Mesothelial cell of epicardium (in vitro differentiated cells): ENCODE measurements around the gene TCF4. TPM values are rescaled to one million over a fixed set of nuclear protein-coding genes. Genes with fewer than 3 reads are reported as not detected.

Source experiments
- DNase-seq, 2 experiments: peaks; one replicate each; pipeline ENCODE4 v3.0.0; 2021; ENCODE audit warnings: low spot score in 2 of 2; ENCODE audit not compliant: unreplicated experiment in 2 of 2
- H3K27ac Mint-ChIP-seq: 2 replicates; pipeline ENCODE4 v1.8.0; 2021; ENCODE audit warnings: mixed read lengths
- H3K27me3 Mint-ChIP-seq: 2 replicates; pipeline ENCODE4 v1.8.0; 2021; ENCODE audit warnings: low read depth, mixed read lengths
- H3K36me3 Mint-ChIP-seq: 2 replicates; pipeline ENCODE4 v1.8.0; 2021; ENCODE audit warnings: mixed read lengths
- H3K4me1 Mint-ChIP-seq: 2 replicates; pipeline ENCODE4 v1.8.0; 2021; ENCODE audit warnings: mixed read lengths
- H3K4me3 Mint-ChIP-seq: 2 replicates; pipeline ENCODE4 v1.8.0; 2021; ENCODE audit warnings: mild to moderate bottlenecking, moderate library complexity, mixed read lengths
- H3K9me3 Mint-ChIP-seq: 2 replicates; pipeline ENCODE4 v1.8.0; 2021; ENCODE audit warnings: mixed read lengths
- total RNA-seq: library from RNA; stranded (reverse); gene quantifications from 3 replicates; pipeline ENCODE4 v1.2.1, GENCODE V29; 2021
- TF ChIP-seq, protein P1 (sequence below): fragments of 200-600 bp; sonication (generic); IDR thresholded peaks from one replicate; pipeline ENCODE4 v1.5.0; 2021; ENCODE audit warnings: antibody characterized with exemption; ENCODE audit not compliant: unreplicated experiment

Gene TCF4
- total RNA-seq, 1 donor from 2014 or later: 224 TPM

DNA sequence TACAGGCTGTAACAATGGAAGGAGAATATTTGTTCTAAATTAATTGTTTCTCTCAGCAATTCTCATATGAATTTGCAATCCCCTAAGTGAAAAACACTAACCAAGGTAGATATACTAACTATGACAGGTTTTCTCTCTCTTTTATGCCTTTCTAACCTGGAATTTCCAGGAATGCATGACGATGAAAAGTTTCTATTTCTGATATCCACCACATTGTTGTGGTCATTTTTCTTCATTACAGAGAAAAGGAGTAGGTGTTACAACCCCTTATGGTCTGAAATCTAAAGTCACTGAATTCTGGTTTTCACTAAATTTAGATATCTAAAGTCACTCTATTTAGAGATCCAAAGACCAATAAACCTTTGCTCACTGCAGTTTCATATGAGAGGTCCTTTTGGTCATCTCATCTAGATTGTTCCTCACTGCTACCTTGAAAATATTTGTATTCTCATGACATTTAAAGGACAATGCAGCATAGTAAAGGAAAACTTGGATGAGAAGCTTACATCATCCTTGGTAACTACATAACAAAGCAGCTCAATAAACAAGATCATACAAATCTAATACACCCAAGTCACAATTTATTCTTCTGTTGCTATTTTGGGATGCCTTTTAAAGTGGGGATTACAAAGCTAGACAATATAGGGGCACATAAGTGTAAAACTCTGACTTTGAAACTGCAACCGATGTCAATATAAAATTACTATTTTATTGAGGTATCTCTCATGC, 85.8 kb downstream of the TCF4 start:
- Mint-ChIP-seq H3K27me3 (no peaks in the 10 kb centered on the region), H3K36me3 (peaks cover 2% of the 10 kb centered on the region), H3K4me3 (no peak overlapping the region), H3K27ac (peak overlapping the region; percentile 85), H3K9me3 (no peaks in the 10 kb centered on the region), H3K4me1 (peaks cover 41% of the 10 kb centered on the region)
- TF ChIP-seq, protein P1, sequence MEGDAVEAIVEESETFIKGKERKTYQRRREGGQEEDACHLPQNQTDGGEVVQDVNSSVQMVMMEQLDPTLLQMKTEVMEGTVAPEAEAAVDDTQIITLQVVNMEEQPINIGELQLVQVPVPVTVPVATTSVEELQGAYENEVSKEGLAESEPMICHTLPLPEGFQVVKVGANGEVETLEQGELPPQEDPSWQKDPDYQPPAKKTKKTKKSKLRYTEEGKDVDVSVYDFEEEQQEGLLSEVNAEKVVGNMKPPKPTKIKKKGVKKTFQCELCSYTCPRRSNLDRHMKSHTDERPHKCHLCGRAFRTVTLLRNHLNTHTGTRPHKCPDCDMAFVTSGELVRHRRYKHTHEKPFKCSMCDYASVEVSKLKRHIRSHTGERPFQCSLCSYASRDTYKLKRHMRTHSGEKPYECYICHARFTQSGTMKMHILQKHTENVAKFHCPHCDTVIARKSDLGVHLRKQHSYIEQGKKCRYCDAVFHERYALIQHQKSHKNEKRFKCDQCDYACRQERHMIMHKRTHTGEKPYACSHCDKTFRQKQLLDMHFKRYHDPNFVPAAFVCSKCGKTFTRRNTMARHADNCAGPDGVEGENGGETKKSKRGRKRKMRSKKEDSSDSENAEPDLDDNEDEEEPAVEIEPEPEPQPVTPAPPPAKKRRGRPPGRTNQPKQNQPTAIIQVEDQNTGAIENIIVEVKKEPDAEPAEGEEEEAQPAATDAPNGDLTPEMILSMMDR: no peak
- no peak for DNase-seq

DNA sequence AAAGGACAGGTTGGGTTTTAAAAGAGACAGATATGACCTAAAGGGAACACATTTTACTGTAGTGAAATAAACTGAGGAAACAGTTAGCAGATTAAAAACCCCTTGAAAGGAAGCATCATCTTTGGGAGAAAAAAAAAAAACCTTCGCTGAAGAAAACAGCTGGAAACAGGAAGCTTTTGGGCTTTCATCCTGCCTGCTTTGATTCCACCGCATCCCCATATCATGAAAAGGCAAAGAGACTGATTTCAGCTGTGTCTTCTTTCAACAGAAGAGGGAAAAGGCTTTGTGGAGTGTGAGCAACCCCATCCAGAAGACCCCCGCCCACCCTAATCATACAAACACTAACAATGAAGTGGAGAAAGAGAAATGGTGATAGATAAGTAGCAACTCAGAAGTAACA, 86.4 kb downstream of the TCF4 start:
- Mint-ChIP-seq H3K4me3 (no peak overlapping the region), H3K27me3 (no peaks in the 10 kb centered on the region), H3K4me1 (peaks cover 41% of the 10 kb centered on the region), H3K27ac (peak overlapping the region; percentile 85), H3K36me3 (peaks cover 2% of the 10 kb centered on the region), H3K9me3 (no peaks in the 10 kb centered on the region)
- no peak for DNase-seq
- TF ChIP-seq, protein P1: no peak

DNA sequence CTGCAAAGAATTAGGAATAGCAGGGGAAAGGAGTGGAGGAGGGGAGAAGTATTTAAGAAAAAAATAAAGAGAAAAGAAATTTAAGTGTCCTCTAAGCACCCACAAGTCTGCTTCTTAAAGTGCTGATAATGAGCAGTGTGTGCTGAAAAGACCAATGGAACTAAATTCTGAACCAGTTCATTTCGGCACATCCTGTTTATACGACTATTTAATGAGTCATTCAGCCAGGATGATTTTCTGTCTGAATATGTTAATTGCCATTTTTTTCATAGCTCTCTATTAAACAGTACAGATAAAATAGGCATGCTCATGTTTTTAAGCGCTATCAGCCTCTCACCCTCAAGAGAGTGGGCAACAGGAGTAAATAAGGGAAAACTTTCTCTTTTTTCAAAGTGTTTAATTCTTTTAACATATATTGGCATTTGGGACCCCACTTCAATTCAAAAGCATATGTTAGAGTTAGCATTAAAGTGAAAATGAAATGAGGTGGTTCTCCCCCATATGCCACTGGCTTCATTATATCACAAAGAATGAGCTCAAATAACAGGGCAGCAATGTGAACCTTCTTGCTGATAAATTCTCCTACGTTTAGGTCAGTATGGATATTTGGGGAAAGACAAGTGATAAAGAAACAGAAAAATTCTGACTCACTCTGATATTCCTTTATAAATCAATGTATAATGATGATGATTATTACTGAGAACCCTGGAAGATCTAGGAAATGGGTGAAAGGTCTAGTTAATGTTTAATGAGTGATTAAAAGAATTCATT, 87.5 kb downstream of the TCF4 start:
- no peak for DNase-seq
- peaks cover 2% of the 10 kb centered on the region for H3K36me3 Mint-ChIP-seq
- H3K4me1 Mint-ChIP-seq: peaks cover 45% of the 10 kb centered on the region
- peak overlapping the region; percentile 43 for H3K27ac Mint-ChIP-seq
- TF ChIP-seq, protein P1: no peak
- H3K27me3 Mint-ChIP-seq: no peaks in the 10 kb centered on the region
- H3K4me3 Mint-ChIP-seq: no peak overlapping the region
- no peaks in the 10 kb centered on the region for H3K9me3 Mint-ChIP-seq

DNA sequence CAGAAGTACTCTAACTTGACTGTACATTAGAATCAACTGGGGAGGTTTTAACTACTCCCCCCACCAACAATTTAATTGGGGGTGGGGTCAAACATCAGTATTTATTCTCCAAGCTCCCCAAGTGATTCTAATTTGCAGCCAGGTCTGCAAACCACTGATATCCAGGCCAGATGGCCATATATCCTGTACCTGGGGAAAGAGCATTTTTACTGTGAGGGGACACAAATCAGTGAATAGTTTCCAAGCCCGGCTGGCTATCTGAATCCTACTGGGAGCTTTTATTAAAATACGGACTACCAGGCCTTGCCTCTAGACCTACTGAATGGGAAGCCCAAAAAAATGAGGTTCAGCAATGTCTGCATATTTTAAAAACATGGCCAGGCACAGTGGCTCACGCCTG, 88.5 kb downstream of the TCF4 start:
- Mint-ChIP-seq H3K4me1 (peaks cover 49% of the 10 kb centered on the region), H3K27me3 (no peaks in the 10 kb centered on the region), H3K27ac (no peak overlapping the region), H3K9me3 (no peaks in the 10 kb centered on the region), H3K36me3 (peaks cover 2% of the 10 kb centered on the region), H3K4me3 (no peak overlapping the region)
- TF ChIP-seq, protein P1: no peak
- DNase-seq: no peak

DNA sequence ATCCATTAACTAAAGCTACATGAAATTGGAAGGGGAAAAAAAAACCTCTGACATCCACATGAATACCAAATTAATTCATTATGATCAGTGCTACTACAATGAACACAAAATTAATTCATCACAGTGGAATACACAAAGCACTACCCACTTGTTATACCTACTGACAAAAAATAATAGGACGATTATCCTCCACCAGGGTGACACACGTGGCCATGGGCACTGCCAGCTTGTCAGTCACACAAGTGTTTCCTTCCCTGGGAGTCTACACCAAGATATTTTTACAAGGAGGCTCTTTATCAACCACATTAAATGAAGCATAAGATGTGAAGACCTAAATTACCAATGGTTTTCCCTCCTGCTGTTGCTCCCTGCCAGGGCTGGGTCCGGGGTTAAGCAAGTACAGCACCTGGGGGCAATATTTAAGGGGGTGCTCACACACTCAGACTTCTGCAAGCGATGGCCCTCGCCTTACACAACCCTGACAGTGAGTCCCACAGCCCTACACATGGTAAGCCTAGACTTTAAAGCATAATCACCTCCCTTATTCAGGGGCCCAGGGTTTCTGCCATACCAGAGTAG, 90.1 kb downstream of the TCF4 start:
- Mint-ChIP-seq H3K4me3 (no peak overlapping the region), H3K9me3 (no peaks in the 10 kb centered on the region), H3K36me3 (no peaks in the 10 kb centered on the region), H3K27ac (peak overlapping the region; percentile 18), H3K27me3 (no peaks in the 10 kb centered on the region), H3K4me1 (peaks cover 49% of the 10 kb centered on the region)
- DNase-seq: no peak
- TF ChIP-seq, protein P1: no peak
